ENCODE results near the gene SCRN1. TPM values are rescaled to one million over a fixed set of nuclear protein-coding genes. Genes with fewer than 3 reads are reported as not detected.

Gene SCRN1
- total RNA-seq, 2 donors from 2014 or later: 110 to 112 TPM

DNA sequence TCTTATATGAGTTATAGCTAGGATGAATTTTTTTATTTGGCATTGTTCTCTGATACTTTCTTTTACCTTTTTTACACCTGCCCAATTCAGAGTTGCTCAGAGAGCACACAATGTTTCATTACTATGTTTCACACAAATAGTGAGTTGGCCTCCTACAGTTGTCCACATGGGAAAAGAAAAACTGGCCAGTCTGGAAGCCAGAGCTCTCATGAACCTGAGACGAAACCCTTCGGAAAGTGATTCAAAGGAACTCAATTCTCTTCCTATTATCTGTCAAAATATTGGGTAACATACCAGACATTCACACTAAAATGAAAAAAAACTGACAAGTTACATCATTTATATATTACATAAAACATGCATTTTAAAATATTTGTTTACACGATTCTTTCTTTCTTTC lies 15.3 kb downstream of the SCRN1 start:
- 93% methylated on average over 3 of the region's 3 CpGs; no CpG with 5 or more reads in 1 of the 2 experiments for WGBS, 2 experiments (ENCODE audit: insufficient coverage in 1 of 2, insufficient read length in 1 of 2)
- H3K27me3 Mint-ChIP-seq (ENCODE audit: insufficient read depth): no peaks in the 10 kb centered on the region

DNA sequence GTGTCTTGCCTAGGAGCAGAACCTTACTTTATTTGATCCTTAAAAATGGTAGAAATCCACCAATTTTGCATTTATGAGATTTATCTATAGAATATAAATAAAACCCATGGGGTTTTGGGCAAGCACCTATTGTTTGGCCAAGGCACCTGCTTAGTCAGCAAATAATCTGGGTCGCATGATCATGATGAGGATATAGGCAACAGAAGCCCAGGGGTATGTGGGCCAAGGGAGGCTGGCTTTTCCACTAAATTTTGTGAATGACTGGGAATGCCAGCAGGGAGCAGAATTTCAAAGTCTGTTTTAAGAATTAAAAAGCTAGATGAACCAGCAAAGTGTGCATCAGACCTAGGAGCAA lies 17.3 kb downstream of the SCRN1 start:
- H3K4me1 ChIP-seq (ENCODE audit: control insufficient read depth, insufficient read depth, low read length): peaks cover 4% of the 10 kb centered on the region
- Mint-ChIP-seq H3K27ac (no peak overlapping the region), H3K27me3 (ENCODE audit: insufficient read depth) (no peaks in the 10 kb centered on the region), H3K9me3 (no peaks in the 10 kb centered on the region), H3K4me3 (no peak overlapping the region), H3K4me1 (peaks cover 15% of the 10 kb centered on the region), H3K36me3 (ENCODE audit: low read depth) (peaks cover 24% of the 10 kb centered on the region)
- H3K4me3 ChIP-seq (ENCODE audit: low read length): no peak overlapping the region
- WGBS, 2 experiments (ENCODE audit: insufficient coverage in 1 of 2, insufficient read length in 1 of 2): 96 to 100% methylated on average over 1 of the region's 1 CpG
- TF ChIP-seq, protein P1, sequence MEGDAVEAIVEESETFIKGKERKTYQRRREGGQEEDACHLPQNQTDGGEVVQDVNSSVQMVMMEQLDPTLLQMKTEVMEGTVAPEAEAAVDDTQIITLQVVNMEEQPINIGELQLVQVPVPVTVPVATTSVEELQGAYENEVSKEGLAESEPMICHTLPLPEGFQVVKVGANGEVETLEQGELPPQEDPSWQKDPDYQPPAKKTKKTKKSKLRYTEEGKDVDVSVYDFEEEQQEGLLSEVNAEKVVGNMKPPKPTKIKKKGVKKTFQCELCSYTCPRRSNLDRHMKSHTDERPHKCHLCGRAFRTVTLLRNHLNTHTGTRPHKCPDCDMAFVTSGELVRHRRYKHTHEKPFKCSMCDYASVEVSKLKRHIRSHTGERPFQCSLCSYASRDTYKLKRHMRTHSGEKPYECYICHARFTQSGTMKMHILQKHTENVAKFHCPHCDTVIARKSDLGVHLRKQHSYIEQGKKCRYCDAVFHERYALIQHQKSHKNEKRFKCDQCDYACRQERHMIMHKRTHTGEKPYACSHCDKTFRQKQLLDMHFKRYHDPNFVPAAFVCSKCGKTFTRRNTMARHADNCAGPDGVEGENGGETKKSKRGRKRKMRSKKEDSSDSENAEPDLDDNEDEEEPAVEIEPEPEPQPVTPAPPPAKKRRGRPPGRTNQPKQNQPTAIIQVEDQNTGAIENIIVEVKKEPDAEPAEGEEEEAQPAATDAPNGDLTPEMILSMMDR (conservative IDR thresholded peaks at IDR 0.05): no peak
- no peak overlapping the region for H3K27ac ChIP-seq (ENCODE audit: low read depth, low read length)
- H3K9me3 ChIP-seq (ENCODE audit: control insufficient read depth, low read length): peaks cover 7% of the 10 kb centered on the region
- H3K9ac ChIP-seq (ENCODE audit: extremely low read depth, low read length, poor library complexity, severe bottlenecking): no peak overlapping the region
- no peaks in the 10 kb centered on the region for H3K27me3 ChIP-seq (ENCODE audit: control insufficient read depth, insufficient read depth, low read length, poor library complexity, severe bottlenecking)
- H3K36me3 ChIP-seq (ENCODE audit: control insufficient read depth, insufficient read depth, low read length): peaks cover 21% of the 10 kb centered on the region
- DNase-seq: no peak

More for the DNA sequence above, 15.3 kb downstream of the SCRN1 start:
- Mint-ChIP-seq H3K27ac (no peak overlapping the region), H3K4me1 (peaks cover 19% of the 10 kb centered on the region), H3K36me3 (ENCODE audit: low read depth) (peaks cover 9% of the 10 kb centered on the region), H3K4me3 (no peak overlapping the region), H3K9me3 (no peaks in the 10 kb centered on the region)
- Histone ChIP-seq H3K36me3 (ENCODE audit: control insufficient read depth, insufficient read depth, low read length) (peaks cover 10% of the 10 kb centered on the region), H3K27ac (ENCODE audit: low read depth, low read length) (no peak overlapping the region), H3K27me3 (ENCODE audit: control insufficient read depth, insufficient read depth, low read length, poor library complexity, severe bottlenecking) (no peaks in the 10 kb centered on the region), H3K4me3 (ENCODE audit: low read length) (no peak overlapping the region), H3K4me1 (ENCODE audit: control insufficient read depth, insufficient read depth, low read length) (peaks cover 4% of the 10 kb centered on the region), H3K9ac (ENCODE audit: extremely low read depth, low read length, poor library complexity, severe bottlenecking) (no peak overlapping the region), H3K9me3 (ENCODE audit: control insufficient read depth, low read length) (no peaks in the 10 kb centered on the region)
- no peak for DNase-seq
- TF ChIP-seq, protein P1 (conservative IDR thresholded peaks at IDR 0.05): no peak

DNA sequence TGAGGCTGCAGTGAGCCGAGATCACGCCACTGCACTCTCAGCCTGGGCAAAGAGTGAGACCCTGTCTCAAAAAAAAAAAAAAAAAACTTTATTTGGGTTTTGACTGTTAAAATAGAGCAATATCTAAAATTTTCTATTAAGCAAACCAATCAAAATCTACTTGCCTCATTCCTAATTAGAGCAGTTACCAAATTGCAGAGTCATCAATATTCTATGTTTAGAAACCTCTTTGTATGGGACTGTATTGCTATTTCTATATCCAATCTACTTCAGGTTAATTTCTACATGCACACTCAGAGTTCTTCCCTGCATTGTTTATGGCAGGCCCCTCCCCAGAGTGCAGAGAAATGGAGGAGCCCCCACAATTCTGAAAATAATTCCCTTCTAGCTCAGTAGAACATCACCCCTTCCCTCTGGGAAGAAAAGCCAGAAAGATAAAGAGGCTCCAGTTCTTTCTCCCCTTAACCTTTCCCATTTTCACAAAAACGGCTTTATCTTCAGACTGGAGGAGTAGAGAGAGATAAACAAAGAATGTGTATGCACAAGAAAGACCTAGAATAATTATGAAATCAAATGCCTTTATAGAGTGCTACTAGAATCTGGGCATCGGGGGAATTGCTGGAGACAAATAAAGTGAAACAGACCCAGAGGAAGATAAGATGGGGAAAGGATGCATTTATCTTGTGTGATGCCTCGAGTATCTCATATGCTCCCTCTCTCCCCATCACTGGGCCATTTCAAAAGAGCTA lies 17.9 kb downstream of the SCRN1 start:
- no peak overlapping the region for H3K4me3 ChIP-seq (ENCODE audit: low read length)
- no peaks in the 10 kb centered on the region for H3K27me3 ChIP-seq (ENCODE audit: control insufficient read depth, insufficient read depth, low read length, poor library complexity, severe bottlenecking)
- TF ChIP-seq, protein P1 (conservative IDR thresholded peaks at IDR 0.05): no peak
- peaks cover 7% of the 10 kb centered on the region for H3K9me3 ChIP-seq (ENCODE audit: control insufficient read depth, low read length)
- no peak overlapping the region for H3K4me3 Mint-ChIP-seq
- no peak overlapping the region for H3K9ac ChIP-seq (ENCODE audit: extremely low read depth, low read length, poor library complexity, severe bottlenecking)
- H3K27ac ChIP-seq (ENCODE audit: low read depth, low read length): no peak overlapping the region
- H3K27me3 Mint-ChIP-seq (ENCODE audit: insufficient read depth): no peaks in the 10 kb centered on the region
- H3K9me3 Mint-ChIP-seq: no peaks in the 10 kb centered on the region
- 96 to 100% methylated on average over 1 to 5 of the region's 5 CpGs for WGBS, 2 experiments (ENCODE audit: insufficient coverage in 1 of 2, insufficient read length in 1 of 2)
- peaks cover 3% of the 10 kb centered on the region for H3K4me1 ChIP-seq (ENCODE audit: control insufficient read depth, insufficient read depth, low read length)
- peaks cover 27% of the 10 kb centered on the region for H3K36me3 Mint-ChIP-seq (ENCODE audit: low read depth)
- no peak overlapping the region for H3K27ac Mint-ChIP-seq
- peaks cover 11% of the 10 kb centered on the region for H3K4me1 Mint-ChIP-seq
- H3K36me3 ChIP-seq (ENCODE audit: control insufficient read depth, insufficient read depth, low read length): peaks cover 27% of the 10 kb centered on the region
- no peak for DNase-seq

Measured in endodermal cell (in vitro differentiated cells).